Measurements from ENCODE around the gene ARAP1.

ARAP1 gene

DNA sequence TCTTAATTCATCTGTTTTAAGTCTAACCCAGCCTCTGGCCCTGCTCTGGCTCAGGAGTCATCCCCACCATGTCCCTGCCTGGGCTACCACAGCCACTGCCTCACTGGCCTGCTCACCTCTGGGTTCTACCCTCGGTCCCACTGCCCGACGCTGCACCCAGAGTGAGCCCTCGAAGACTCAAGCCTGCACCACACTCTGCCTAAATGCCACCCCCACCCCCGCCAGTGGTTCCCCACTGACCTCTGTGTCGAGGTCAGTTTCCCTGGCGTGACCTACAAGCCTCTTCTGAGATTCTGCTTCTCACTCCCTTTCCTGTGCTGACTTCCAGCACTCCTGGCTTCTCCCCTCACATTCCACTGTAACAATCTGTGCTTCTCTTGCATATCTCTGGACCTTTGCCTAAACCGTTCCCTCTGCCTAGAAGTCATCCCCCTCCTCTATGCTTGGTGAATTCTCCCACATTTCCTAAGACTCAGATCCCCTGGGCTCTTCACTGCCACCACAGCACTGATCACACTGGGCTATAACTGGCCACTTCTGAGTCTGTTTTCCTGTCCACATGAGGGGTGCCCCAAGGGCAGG, 65.5 kb downstream of the ARAP1 start:
- H3K9ac ChIP-seq: no peak overlapping the region
- H3K36me3 ChIP-seq (ENCODE audit: insufficient read depth): no peaks in the 10 kb centered on the region
- no peaks in the 10 kb centered on the region for H3K27me3 ChIP-seq (ENCODE audit: insufficient read depth, low read depth)
- TF ChIP-seq, protein P1, sequence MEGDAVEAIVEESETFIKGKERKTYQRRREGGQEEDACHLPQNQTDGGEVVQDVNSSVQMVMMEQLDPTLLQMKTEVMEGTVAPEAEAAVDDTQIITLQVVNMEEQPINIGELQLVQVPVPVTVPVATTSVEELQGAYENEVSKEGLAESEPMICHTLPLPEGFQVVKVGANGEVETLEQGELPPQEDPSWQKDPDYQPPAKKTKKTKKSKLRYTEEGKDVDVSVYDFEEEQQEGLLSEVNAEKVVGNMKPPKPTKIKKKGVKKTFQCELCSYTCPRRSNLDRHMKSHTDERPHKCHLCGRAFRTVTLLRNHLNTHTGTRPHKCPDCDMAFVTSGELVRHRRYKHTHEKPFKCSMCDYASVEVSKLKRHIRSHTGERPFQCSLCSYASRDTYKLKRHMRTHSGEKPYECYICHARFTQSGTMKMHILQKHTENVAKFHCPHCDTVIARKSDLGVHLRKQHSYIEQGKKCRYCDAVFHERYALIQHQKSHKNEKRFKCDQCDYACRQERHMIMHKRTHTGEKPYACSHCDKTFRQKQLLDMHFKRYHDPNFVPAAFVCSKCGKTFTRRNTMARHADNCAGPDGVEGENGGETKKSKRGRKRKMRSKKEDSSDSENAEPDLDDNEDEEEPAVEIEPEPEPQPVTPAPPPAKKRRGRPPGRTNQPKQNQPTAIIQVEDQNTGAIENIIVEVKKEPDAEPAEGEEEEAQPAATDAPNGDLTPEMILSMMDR (conservative IDR thresholded peaks at IDR 0.05; ENCODE audit: low read depth, low read length): no peak
- no peak overlapping the region for H3K4me3 ChIP-seq (IDR thresholded peaks at IDR 0.05; ENCODE audit: insufficient read depth, low read depth, low read length)
- no peaks in the 10 kb centered on the region for H3K4me1 ChIP-seq (ENCODE audit: low read depth, poor library complexity, severe bottlenecking)
- H3K27ac ChIP-seq: no peak overlapping the region
- H4K20me1 ChIP-seq (ENCODE audit: insufficient read depth): no peaks in the 10 kb centered on the region
- H2AFZ ChIP-seq (ENCODE audit: low read depth): no peak overlapping the region
- no peak overlapping the region for H3K4me2 ChIP-seq
- no peaks in the 10 kb centered on the region for H3K79me2 ChIP-seq (ENCODE audit: insufficient read depth, low read depth)

GRCh38 chr11:72685560-72686480, 66.4 kb downstream of the ARAP1 start:
- no peak overlapping the region for H2AFZ ChIP-seq (ENCODE audit: low read depth)
- H3K4me2 ChIP-seq: no peak overlapping the region
- no peaks in the 10 kb centered on the region for H3K79me2 ChIP-seq (ENCODE audit: insufficient read depth, low read depth)
- H3K9ac ChIP-seq: no peak overlapping the region
- no peaks in the 10 kb centered on the region for H3K36me3 ChIP-seq (ENCODE audit: insufficient read depth)
- TF ChIP-seq, protein P1 (conservative IDR thresholded peaks at IDR 0.05; ENCODE audit: low read depth, low read length): no peak
- no peaks in the 10 kb centered on the region for H4K20me1 ChIP-seq (ENCODE audit: insufficient read depth)
- H3K27me3 ChIP-seq (ENCODE audit: insufficient read depth, low read depth): no peaks in the 10 kb centered on the region; the same call in 1 of the 2 replicates
- H3K27ac ChIP-seq: no peak overlapping the region
- no peak overlapping the region for H3K4me3 ChIP-seq (IDR thresholded peaks at IDR 0.05; ENCODE audit: insufficient read depth, low read depth, low read length)
- H3K4me1 ChIP-seq (ENCODE audit: low read depth, poor library complexity, severe bottlenecking): no peaks in the 10 kb centered on the region

- H4K20me1 ChIP-seq (ENCODE audit: insufficient read depth): no peaks in the 10 kb centered on the region
- H3K9ac ChIP-seq: no peak overlapping the region
- no peak overlapping the region for H3K4me2 ChIP-seq
- no peak overlapping the region for H3K27ac ChIP-seq
- H3K27me3 ChIP-seq (ENCODE audit: insufficient read depth, low read depth): peaks cover 7% of the 10 kb centered on the region
- H2AFZ ChIP-seq (ENCODE audit: low read depth): no peak overlapping the region
- no peaks in the 10 kb centered on the region for H3K36me3 ChIP-seq (ENCODE audit: insufficient read depth)
- TF ChIP-seq, protein P1 (conservative IDR thresholded peaks at IDR 0.05; ENCODE audit: low read depth, low read length): peak; percentile 66
- no peaks in the 10 kb centered on the region for H3K79me2 ChIP-seq (ENCODE audit: insufficient read depth, low read depth)
- no peak overlapping the region for H3K4me3 ChIP-seq (IDR thresholded peaks at IDR 0.05; ENCODE audit: insufficient read depth, low read depth, low read length)
- H3K4me1 ChIP-seq (ENCODE audit: low read depth, poor library complexity, severe bottlenecking): no peaks in the 10 kb centered on the region
These were observed 67.8 kb downstream of the ARAP1 start for GRCh38 chr11:72684236-72684912.

GRCh38 chr11:72683782-72684200, 68.4 kb downstream of the ARAP1 start:
- Histone ChIP-seq H3K4me2 (no peak overlapping the region), H2AFZ (ENCODE audit: low read depth) (no peak overlapping the region), H3K27ac (no peak overlapping the region), H3K27me3 (ENCODE audit: insufficient read depth, low read depth) (peaks cover 12% of the 10 kb centered on the region), H3K9ac (no peak overlapping the region), H3K36me3 (ENCODE audit: insufficient read depth) (no peaks in the 10 kb centered on the region), H4K20me1 (ENCODE audit: insufficient read depth) (no peaks in the 10 kb centered on the region), H3K79me2 (ENCODE audit: insufficient read depth, low read depth) (no peaks in the 10 kb centered on the region), H3K4me3 (IDR thresholded peaks at IDR 0.05; ENCODE audit: insufficient read depth, low read depth, low read length) (no peak overlapping the region), H3K4me1 (ENCODE audit: low read depth, poor library complexity, severe bottlenecking) (no peaks in the 10 kb centered on the region)
- TF ChIP-seq, protein P1 (conservative IDR thresholded peaks at IDR 0.05; ENCODE audit: low read depth, low read length): peak; percentile 87

Measured in KMS-11 (cell line).